GM21381 (cell line): Measurements from ENCODE around the gene PDCD2L.
"Not testable (repeated sequence)": the region's sequence is repeated elsewhere in the genome, so short reads cannot be mapped to it uniquely, and the experiment has no call there.

ENCODE experiments used
- ATAC-seq: cut with Tn5 transposase; IDR thresholded peaks from one replicate; pipeline ENCODE4 v1.9.1; 2021; ENCODE audit warnings: mild to moderate bottlenecking, moderate library complexity; ENCODE audit not compliant: unreplicated experiment

Gene PDCD2L

DNA sequence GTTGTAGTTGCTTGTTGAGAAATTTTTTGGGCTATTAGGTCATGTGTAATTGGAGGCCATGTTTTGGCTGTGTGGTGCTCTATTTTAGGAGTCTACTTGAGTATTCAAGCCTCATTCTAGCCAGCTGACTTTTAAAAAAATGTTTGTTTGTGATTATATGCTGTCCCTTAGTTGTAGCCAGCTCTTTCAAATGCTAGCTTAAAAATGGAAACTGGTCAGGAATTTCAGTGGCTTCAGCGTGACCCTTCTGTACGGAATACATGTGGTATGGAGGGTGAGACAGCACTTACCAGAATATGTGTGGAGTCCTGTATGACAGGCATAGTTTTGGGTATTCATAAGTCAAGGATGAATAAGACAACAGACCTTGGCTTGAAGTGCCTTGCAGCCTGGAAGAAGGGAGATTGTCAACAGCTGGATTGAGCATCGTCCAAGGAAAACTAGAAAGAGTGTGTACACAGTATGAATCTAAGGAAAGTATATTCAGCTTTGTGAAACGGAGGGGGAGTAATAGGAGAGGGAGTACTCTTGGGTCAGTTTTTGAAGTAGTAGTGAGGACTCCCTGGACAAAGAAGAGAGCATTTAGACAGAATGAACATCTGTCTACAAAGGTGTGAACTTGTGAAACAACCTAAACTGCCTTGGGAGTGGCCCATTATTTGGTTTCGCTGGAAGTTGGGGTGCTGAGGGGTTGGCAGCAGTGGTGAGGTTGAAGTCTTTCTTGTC lies 57.3 kb downstream of the PDCD2L start:
- ATAC-seq = no peak

DNA sequence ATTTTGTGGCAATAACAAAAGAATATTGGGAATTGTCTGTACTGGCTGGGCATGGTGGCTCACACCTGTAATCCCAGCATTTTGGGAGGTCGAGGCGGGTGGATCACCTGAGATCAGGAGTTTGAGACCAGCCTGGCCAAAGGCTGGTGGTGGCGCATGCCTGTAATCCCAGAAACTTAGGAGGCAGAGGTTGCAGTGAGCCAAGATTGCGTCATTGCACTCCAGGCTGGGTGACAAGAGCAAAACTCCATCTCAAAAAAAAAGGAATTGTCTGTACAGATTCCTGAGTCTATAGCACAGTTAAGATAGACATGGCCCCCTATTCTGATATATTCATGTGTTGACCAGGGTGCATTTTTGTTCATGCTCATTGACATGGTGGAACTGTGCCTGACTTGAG lies 60.6 kb downstream of the PDCD2L start:
- ATAC-seq = not testable (repeated sequence)

DNA sequence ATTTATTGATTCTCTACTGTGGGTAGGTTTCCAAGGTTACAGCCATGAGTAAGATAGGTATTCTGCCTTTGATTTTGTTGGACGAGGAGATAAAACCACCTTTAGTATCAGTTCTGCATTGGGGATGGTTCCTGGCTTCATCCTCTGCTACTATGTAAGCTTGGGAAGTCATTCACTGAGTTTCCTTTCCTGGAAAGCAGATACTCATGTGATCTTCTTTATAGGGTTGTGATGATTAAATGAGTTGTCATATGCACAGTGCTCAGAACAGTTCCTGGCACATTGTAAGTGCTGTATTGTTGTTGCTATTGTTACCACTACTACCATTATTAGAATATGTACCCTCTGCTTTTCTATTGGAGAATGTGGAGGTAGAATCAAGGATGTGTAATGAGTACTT lies 64.2 kb downstream of the PDCD2L start:
- ATAC-seq = no peak

DNA sequence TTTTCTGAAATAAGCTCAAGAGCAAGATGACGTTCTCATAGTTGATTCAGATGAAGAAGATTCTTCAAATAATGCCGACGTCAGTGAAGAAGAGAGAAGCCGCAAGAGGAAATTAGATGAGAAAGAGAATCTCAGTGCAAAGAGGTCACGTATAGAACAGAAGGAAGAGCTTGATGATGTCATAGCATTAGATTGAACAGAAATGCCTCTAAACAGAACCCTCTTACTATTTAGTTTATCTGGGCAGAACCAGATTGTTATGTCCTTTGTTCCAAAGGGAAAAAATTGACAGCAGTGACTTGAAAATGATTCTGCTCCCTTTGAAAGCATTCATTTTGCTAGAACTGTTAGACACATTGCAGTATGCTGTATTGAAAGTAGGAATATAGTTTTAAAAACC lies 64.8 kb downstream of the PDCD2L start:
- not testable (repeated sequence) for ATAC-seq

DNA sequence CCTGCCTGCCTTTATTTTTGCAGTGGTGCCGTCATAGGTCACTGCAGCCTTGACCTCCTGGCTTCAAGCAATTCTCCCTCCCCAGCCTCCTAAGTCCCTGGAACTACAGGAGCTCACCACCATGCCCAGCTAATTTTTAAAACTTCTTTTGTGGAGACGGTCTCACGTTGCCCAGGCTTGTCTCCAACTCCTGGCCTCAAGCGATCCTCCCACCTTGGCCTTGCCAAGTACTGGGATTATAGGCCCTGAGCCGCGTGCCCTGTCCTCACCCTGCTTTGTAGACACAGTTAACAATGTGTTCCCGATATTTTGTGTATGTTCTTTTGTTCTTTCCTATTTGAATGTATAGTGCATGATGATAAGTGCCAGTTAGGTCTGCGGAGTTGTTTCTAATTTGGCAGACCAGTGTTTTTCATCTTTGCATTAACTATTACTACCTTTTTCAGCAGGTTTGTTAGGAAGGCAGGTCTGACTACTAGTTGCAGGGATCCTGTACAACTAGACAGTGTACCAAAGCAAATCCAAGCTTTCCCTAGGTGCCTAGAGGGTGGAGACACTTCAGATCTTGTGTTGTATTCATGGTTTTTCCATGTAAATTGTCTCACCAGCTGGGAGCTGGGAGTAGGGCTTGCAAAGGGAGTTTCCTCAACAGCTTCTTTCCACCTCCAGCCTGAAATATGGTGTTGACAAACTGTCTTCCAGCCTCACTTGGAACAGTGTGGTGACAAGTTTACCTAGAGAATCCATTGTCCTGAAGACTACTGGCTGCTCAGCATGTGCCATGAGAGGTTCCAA lies 67.9 kb downstream of the PDCD2L start:
- ATAC-seq = no peak

DNA sequence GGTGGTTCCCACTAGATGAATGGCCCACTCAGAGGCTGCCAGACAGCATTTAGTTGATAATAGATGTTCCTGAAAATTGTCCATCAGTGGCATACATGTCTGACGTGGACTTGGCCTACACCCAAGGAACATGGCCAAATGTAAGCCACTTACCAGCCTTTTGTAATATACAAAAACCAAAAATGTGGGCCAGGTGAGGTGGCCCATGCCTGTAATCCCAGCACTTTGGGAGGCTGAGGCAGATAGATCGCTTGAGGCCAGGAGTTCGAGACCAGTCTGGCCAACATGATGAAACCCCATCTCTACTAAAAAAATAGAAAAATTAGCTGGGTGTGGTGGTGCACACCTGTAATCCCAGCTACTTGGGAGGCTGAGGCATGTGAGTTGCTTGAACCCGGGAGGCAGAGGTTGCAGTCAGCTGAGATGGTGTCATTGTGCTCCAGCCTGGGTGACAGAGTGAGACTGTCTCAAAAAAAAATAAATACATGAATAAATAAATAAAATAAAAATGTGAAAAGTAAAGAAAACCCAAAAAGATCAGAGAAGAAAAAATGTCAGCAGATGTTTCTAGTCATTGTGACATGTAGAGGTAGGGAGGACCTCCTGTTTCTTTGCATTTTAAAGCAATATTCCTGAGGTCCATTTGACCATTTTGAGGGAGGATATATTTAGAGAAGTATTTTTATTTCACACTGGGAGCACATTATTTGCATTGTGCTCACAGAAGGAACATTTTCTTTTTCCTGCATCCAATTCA lies 70.2 kb downstream of the PDCD2L start:
- ATAC-seq = no peak

DNA sequence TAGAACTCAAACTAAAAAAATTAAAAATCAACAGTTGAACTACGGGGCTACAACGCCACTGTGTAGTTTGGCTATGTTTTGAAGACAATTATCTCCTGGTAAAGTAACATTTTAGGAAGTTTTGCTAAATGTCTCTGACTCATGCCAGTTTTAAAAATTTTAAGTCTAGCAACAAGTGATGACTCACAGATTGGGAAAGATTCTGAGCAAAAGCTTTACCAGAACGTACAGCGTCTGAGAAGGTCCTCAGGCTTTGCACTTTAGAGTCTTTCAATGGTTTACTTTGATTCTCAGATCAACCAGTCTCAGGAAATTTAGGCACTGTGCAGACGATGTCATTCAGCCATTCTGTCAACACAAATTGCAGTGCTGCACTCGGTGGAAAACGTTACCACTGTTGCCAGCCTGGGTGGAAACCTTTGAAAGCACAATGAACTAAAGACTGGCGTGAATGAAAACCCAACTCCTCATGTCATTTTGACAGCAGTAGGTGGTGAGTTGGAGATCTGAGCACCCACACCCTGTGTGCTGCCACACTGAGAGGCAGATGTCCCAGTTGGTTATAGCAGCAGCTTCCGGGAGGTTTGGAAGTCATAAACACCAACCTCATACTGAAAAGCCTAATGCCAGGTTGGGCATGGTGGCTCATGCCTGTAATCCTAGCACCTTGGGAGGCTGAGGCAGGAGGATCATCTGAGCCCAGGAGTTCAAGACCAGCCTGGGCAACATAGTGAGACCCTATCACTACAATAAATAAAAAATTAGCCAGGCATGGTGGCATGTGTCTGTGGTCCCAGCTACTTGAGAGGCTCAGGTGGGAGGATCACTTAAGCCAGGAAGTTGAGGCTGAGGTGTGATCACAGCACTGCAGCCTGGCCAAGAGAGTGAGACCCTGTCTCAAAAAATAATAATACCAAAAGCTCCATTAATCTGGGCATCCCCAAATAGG lies 71.1 kb downstream of the PDCD2L start:
- ATAC-seq = no peak
